HG02981 (cell line): ENCODE measurements around the gene SLC44A1.
"Not testable (repeated sequence)": the region's sequence is repeated elsewhere in the genome, so short reads cannot be mapped to it uniquely, and the experiment has no call there.

ENCODE experiments used
- ATAC-seq: cut with Tn5 transposase; IDR thresholded peaks from one replicate; pipeline ENCODE4 v1.9.1; 2021; ENCODE audit warnings: mild to moderate bottlenecking, moderate library complexity; ENCODE audit not compliant: unreplicated experiment

Gene SLC44A1

DNA sequence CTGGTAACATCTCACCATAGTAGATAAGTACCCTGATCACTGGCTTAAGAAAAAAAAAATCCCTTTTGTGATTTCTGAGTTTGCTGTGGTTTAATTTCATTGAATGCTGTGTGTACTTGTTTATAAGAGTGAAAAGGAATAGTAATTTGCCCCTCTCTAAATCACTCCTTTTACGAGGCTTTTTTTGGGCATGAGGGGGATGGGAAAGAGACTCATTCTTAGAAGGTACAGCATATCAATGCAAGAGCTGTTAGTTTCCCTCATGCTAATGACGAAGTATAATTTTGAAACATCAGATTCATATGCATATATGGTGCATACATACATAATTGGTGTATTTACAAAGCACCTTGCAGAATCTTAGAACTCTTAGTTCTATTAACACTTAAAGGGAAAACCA, 2.4 kb upstream of the SLC44A1 start:
- ATAC-seq = no peak

GRCh38 chr9:105242557-105242956, 1.9 kb upstream of the SLC44A1 start:
- ATAC-seq = no peak

DNA sequence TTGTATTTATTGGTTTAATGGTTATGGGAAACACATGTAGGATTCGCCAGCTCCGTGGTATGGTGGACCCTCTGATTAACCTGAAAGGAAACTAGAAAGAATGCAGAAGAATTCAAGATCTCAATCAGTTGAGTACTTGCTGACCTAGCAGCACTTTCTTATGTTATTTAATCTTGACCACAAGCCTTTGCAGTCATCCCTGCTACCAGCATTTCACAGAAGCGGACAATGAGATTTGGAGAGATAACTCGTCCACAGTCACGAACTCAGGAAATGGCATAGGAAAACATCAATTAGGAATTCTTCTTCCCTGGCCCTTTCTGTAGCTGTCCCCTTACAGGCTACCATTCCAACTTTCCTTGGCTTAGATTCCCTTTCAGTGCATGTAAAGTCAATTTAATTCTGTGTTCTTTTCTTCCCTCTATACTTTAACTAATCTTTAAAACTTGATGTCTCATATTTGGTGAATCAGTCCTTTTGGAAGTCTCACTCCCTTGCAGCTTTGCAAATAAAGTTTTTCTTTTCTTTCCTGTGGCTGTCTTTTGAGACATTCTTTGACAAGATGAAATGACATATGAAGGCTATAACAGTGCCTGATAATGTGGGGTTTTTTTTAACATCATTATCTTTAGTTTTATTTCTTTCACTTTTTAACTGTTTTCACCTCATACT, 1.3 kb upstream of the SLC44A1 start:
- ATAC-seq = no peak

GRCh38 chr9:105244734-105245028, 230 bp downstream of the SLC44A1 start:
- ATAC-seq = peak; percentile 52

- ATAC-seq = peak; percentile 14
Observed at GRCh38 chr9:105245029-105245890, 809 bp downstream of the SLC44A1 start.

GRCh38 chr9:105245891-105246161, 1.4 kb downstream of the SLC44A1 start:
- no peak for ATAC-seq

- no peak for ATAC-seq
Observed at GRCh38 chr9:105246656-105247173, 2.3 kb downstream of the SLC44A1 start.

- no peak for ATAC-seq
Observed at GRCh38 chr9:105248691-105249090, 4.2 kb downstream of the SLC44A1 start.

- ATAC-seq = no peak
Observed at GRCh38 chr9:105251133-105251532, 6.7 kb downstream of the SLC44A1 start.

- ATAC-seq = no peak
Observed at GRCh38 chr9:105251733-105252404, 7.4 kb downstream of the SLC44A1 start.

- no peak for ATAC-seq
Observed at GRCh38 chr9:105252405-105252756, 7.9 kb downstream of the SLC44A1 start.

DNA sequence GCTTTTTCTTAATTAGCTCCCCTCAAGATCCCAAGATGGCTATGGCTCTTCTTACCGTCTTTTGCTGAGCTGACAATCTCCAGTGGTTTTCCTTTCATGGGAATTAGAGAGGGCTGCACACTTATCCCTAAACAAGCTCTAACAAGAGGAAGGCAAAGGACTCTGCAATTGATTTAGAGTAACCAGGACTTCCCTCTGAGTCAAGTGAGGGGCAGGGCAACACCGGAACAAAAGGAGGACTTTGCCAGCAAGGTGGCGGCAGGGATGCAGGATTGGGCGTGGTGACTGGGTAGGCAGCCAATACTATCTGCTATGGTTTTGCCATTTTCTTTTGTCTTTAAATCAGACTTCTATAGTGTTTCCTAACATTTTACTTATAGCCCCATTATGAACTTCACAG, 9.8 kb downstream of the SLC44A1 start:
- no peak for ATAC-seq

GRCh38 chr9:105255421-105255820, 11.0 kb downstream of the SLC44A1 start:
- ATAC-seq = no peak

DNA sequence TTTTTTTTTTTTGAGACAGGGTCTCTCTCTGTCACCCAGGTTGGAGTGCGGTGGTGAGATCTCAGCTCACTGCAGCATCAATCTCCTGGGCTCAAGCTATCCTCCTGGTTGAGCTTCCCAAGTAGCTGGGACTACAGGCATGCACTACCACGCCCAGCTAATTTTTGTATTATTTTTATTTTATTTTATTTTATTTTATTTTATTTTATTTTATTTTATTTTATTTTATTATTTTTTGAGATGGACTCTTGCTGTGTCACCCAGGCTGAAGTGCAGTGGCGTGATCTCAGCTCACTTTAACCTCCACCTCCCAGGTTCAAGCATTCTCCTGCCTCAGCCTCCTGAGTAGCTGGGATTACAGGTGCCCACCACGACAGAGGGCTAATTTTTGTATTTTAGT, 12.1 kb downstream of the SLC44A1 start:
- not testable (repeated sequence) for ATAC-seq

GRCh38 chr9:105257809-105258208, 13.4 kb downstream of the SLC44A1 start:
- no peak for ATAC-seq

DNA sequence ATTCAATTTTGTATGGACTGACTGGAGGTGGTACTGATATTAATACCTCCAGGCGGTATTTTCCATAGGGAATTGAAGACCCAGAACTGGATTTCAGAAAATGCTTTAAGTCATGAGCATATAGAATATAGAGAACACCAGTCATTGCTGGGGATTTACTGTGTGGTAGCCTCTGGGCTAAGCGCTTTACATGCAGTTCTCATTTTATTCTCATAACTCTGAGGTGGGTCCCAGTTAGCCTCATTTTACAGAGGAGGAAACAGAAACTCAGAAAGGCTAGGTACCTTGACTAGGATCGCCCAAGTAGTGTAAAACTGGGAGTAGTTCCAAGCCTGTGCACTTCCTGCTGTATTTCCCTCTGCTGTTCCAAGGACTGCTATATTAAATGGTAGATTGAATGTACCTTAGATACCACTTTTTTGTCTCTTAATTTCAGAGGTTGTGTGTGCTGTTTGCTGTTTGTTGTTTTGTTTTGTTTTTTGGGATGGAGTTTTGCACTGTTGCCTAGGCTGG, 13.8 kb downstream of the SLC44A1 start:
- no peak for ATAC-seq

DNA sequence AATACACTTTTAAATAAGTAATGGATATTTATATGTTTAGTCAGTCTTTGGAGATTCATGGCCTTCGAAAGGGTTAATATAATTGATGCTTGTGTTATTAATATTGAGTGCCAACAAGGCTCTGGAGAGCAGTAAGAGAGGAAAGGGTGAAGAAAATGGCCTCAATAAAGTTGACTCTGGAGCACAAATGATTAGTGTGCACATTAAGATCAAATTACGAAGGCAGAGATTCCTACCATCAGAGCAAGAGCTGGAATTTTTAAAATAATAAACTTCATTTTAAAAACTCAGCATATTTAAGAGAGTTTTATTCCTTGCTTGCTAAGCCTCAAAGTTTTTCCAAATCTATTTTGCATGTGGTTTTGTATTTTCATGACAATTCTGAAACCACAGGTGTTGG, 14.8 kb downstream of the SLC44A1 start:
- no peak for ATAC-seq

DNA sequence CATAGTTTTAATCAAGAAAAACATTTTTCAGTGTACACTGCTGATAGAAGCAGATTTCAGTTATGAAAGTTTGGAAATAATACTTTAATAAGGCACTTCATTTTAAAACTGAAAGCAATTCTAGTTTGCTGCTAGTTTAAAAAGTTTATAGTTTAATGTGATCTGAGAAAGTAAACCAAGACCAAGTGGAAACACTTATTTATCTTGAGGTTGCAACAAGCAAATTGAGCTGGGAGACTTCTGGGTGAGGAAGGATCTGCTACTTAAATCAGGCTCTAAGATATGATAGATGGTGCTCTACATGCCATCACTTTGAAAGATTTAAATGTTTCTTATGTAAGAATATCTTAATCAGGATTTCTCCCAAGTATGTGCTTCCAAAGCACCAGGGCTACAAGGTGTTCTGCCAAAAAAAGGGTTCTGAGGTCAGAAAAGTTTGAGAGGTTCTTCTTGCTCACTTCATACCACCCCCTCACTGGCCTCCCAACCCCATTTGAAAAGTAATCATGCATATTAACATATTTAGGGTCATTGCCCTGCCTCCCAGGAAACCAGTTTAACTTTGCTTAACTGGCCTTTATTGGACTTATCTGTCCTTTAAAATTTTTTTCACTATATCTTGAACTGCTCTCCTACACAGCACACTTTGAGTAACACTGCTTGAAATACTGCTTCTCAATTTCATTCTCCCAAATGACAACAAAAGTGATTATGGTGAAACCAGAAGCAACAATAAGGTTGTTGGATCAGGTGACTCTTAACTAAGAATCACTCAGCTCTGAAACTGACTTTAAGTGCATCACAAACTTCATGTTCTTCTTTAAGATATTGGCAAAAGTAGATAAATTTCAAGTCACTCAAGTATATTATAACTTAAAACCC, 15.5 kb downstream of the SLC44A1 start:
- no peak for ATAC-seq

DNA sequence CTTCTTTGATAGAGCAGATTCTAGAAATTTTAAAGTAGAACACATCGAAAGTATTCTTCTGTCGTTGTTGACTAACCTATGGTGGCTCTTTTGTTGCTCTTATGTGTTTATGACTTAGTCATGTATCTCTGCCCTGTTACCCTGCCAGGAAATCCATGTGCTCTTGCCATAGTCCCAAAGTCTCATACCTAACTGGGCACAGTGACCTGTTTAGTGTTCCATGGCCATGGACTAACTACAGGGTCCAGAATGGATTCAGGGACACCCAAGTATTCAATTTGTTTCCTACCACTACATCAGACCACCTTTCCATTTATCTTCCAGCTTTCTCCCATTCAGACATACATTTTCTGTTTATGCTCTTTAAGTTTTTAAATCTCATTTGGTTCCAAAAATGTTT, 18.0 kb downstream of the SLC44A1 start:
- ATAC-seq = no peak

GRCh38 chr9:105264380-105264779, 19.9 kb downstream of the SLC44A1 start:
- peak; percentile 38 for ATAC-seq

DNA sequence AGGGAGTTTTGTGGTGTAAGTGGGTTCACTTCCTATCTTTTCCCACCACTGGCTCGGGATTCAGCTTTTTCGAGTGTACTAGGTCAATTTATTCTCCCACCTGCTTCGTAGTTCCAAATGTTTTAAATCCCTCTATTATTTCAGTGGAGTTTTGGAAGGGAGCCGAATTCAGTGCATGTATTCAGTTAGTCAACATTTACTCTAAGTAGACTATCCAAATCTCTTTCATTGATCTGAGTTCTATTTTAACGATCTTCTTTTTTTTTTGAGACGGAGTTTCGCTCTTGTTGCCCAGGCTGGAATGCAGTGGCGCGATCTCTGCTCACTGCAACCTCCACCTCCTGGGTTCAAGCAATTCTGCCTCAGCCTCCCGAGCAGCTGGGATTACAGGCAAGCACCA, 23.8 kb downstream of the SLC44A1 start:
- ATAC-seq = not testable (repeated sequence)
